HG03378 (cell line): ENCODE data around the gene PGR.
A peak's percentile ranks its signal among the peaks of the same experiment; 100 is the strongest.

Experiments used
- ATAC-seq: cut with Tn5 transposase; IDR thresholded peaks from one replicate; pipeline ENCODE4 v1.9.1; 2021; ENCODE audit warnings: mild to moderate bottlenecking, moderate library complexity; ENCODE audit not compliant: unreplicated experiment

The PGR gene

GRCh38 chr11:101011881-101012280 lies 117.7 kb downstream of the PGR start:
- no peak for ATAC-seq

GRCh38 chr11:101010899-101011298 lies 118.7 kb downstream of the PGR start:
- no peak for ATAC-seq

GRCh38 chr11:101009690-101010055 lies 119.9 kb downstream of the PGR start:
- no peak for ATAC-seq

- ATAC-seq = no peak
Measured at GRCh38 chr11:101008961-101009689, 120.5 kb downstream of the PGR start.

GRCh38 chr11:101003468-101003867 lies 126.1 kb downstream of the PGR start:
- ATAC-seq = peak; percentile 67

GRCh38 chr11:100999756-101000155 lies 129.9 kb downstream of the PGR start:
- no peak for ATAC-seq

- ATAC-seq = no peak
Measured at GRCh38 chr11:100994966-100995365, 134.6 kb downstream of the PGR start.

GRCh38 chr11:100991541-100991940 lies 138.1 kb downstream of the PGR start:
- no peak for ATAC-seq

GRCh38 chr11:100990931-100991330 lies 138.7 kb downstream of the PGR start:
- ATAC-seq = no peak

- ATAC-seq = peak; percentile 62
Measured at GRCh38 chr11:100984668-100985067, 144.9 kb downstream of the PGR start.

GRCh38 chr11:100981196-100981824 lies 148.3 kb downstream of the PGR start:
- ATAC-seq = no peak

- ATAC-seq = no peak
Measured at GRCh38 chr11:100980156-100980555, 149.5 kb downstream of the PGR start.
